NCI-H2227 (cell line): ENCODE data around the gene CEACAM21.

Source experiments
- DNase-seq: peaks from one replicate; lab custom pipeline; 2025; ENCODE audit not compliant: unreplicated experiment; lab: John Stamatoyannopoulos, UW

CEACAM21 gene

GRCh38 chr19:41616792-41617621, 41.0 kb downstream of the CEACAM21 start:
- DNase-seq, result no peak

GRCh38 chr19:41617941-41618730, 42.2 kb downstream of the CEACAM21 start:
- no peak for DNase-seq

- no peak for DNase-seq
These were observed 43.1 kb downstream of the CEACAM21 start for GRCh38 chr19:41619018-41619556.

- DNase-seq, result no peak
These were observed 44.2 kb downstream of the CEACAM21 start for GRCh38 chr19:41620171-41620570.

- no peak for DNase-seq
These were observed 45.3 kb downstream of the CEACAM21 start for GRCh38 chr19:41621226-41621625.

- DNase-seq, result no peak
These were observed 45.7 kb downstream of the CEACAM21 start for GRCh38 chr19:41621654-41622053.

GRCh38 chr19:41623360-41623759, 47.4 kb downstream of the CEACAM21 start:
- DNase-seq, result no peak

GRCh38 chr19:41624515-41624914, 48.5 kb downstream of the CEACAM21 start:
- no peak for DNase-seq

- DNase-seq, result no peak
These were observed 49.0 kb downstream of the CEACAM21 start for GRCh38 chr19:41624937-41625336.

GRCh38 chr19:41626278-41626677, 50.3 kb downstream of the CEACAM21 start:
- no peak for DNase-seq

GRCh38 chr19:41626877-41627276, 50.9 kb downstream of the CEACAM21 start, which contains the start of gene CEACAM4:
TSS of gene CEACAM4 (minus strand) at chr19:41627074. CDS start at chr19:41626963, 111 bp downstream.
- DNase-seq, result no peak

GRCh38 chr19:41627966-41628675, 52.2 kb downstream of the CEACAM21 start:
- no peak for DNase-seq
